Left cardiac atrium (tissue), 4 donors: ENCODE data around the gene OR51G1. TPM values are rescaled to one million over a fixed set of nuclear protein-coding genes. Genes with fewer than 3 reads are reported as not detected.

Source experiments
- ATAC-seq, 2 donors: fragments of 200-7000 bp; cut with Tn5 transposase; one replicate each; pipeline ENCODE4 v1.9.1; 2020; ENCODE audit warnings: mild to moderate bottlenecking in 2 of 2, moderate library complexity in 2 of 2
- DNase-seq: peaks from one replicate; pipeline ENCODE4 v3.0.0-alpha.2; 2020
- intact Hi-C, 2 donors: fragments of 100-400 bp; cut with DNase I; formaldehyde crosslinking; loops; one replicate each; pipeline versions ENCODE4 v1.14.1 to v1.15.1; 2022 to 2023
- total RNA-seq, 2 donors: library from RNA; stranded (reverse); fragmentation: NEBNext Ultra II Directional; extraction: Animal tissue kit (Norgen Biotek cat#: 25700); gene quantifications; one replicate each; pipeline ENCODE4 v1.2.1, GENCODE V29; 2021
- donor health status: DM: no; HTN: yes; CAD: no.
- donor health status: DM: no; HTN: yes; CAD: no; lungs with severe emphysema.
- donor health status: DM: yes; HTN: yes; CAD: no.
- donor health status: Dilated cardiomyopathy.

OR51G1 gene
- total RNA-seq, 2 donors from 2014 or later = not detected

DNA sequence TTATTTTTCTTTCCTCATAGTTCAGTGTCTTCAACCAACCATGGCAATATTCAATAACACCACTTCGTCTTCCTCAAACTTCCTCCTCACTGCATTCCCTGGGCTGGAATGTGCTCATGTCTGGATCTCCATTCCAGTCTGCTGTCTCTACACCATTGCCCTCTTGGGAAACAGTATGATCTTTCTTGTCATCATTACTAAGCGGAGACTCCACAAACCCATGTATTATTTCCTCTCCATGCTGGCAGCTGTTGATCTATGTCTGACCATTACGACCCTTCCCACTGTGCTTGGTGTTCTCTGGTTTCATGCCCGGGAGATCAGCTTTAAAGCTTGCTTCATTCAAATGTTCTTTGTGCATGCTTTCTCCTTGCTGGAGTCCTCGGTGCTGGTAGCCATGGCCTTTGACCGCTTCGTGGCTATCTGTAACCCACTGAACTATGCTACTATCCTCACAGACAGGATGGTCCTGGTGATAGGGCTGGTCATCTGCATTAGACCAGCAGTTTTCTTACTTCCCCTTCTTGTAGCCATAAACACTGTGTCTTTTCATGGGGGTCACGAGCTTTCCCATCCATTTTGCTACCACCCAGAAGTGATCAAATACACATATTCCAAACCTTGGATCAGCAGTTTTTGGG is 42.2 kb downstream of the OR51G1 start, which contains the start of gene OR51T1:
Gene OR51T1 (plus strand): TSS at position 41 of the 641 bp plus-strand sequence. CDS start 0 bp downstream, at position 41.
- DNase-seq (no peak), ATAC-seq (no peak)
- intact Hi-C loops = no loop called here

DNA sequence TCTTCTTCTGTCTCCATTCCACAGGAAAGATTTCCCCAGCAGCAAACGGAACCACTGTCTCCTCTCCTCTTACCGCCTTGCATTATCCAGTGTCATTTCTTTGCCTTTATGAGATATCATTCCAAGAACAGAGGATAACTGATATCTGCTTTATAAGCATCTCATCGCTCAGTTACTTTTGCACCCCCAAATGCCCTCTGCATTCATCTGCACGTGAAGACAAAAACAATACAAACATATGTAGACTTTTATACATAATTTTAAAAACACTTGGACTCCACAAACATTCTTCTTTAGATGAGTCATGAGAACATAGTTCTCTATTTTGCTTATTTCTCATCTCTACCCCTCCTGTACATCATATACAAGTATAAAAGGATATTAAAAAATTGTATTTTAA is 43.0 kb downstream of the OR51G1 start:
- DNase-seq = no peak
- intact Hi-C loops = no loop called here
- ATAC-seq = no peak

Other genes with a start within 250 kb of the OR51G1 start
- gene OR51E2, start 226.5 kb downstream of the OR51G1 start, total RNA-seq = under 1 TPM; 0.09 to 0.31 TPM
- not detected for gene MMP26, start 219.6 kb downstream of the OR51G1 start, total RNA-seq
- gene OR51F1, start 154.4 kb downstream of the OR51G1 start, total RNA-seq = not detected
- gene OR52R1, start 120.0 kb downstream of the OR51G1 start, total RNA-seq = not detected
- gene OR51F2, start 103.0 kb downstream of the OR51G1 start, total RNA-seq = not detected
- gene OR51S1, start 75.1 kb downstream of the OR51G1 start, total RNA-seq = not detected
- gene OR51T1, start 42.4 kb downstream of the OR51G1 start, total RNA-seq = not detected
- not detected for gene OR51A7, start 20.6 kb downstream of the OR51G1 start, total RNA-seq
- gene OR51G2, start 5.0 kb downstream of the OR51G1 start, total RNA-seq = not detected
- gene OR51A4, start 23.3 kb upstream of the OR51G1 start, total RNA-seq = not detected
- gene OR51A2, start 31.4 kb upstream of the OR51G1 start, total RNA-seq = not detected
- not detected for gene OR51L1, start 70.5 kb upstream of the OR51G1 start, total RNA-seq
- not detected for gene OR52J3, start 122.2 kb upstream of the OR51G1 start, total RNA-seq
- not detected for gene OR52E2, start 135.3 kb upstream of the OR51G1 start, total RNA-seq
- gene OR52E1, start 145.2 kb upstream of the OR51G1 start, total RNA-seq = not detected
- gene OR52A5, start 214.0 kb upstream of the OR51G1 start, total RNA-seq = not detected
- gene OR52A1, start 230.4 kb upstream of the OR51G1 start, total RNA-seq = not detected